WTC11 (cell line): Measurements from ENCODE around the gene GPRIN2.

Source experiments
- ATF2 ChIP-seq: sonication (generic); formaldehyde crosslinking; IDR thresholded peaks from 2 replicates; pipeline ENCODE4 v1.8.1; 2022; ENCODE audit warnings: low read depth, missing genetic modification reagents, borderline replicate concordance
- CBFB ChIP-seq: sonication (generic); formaldehyde crosslinking; IDR thresholded peaks from 2 replicates; pipeline ENCODE4 v1.8.1; 2022; ENCODE audit warnings: mild to moderate bottlenecking, low read depth, missing genetic modification reagents
- EMX1 ChIP-seq: fragments of 250-450 bp; sonication (Bioruptor Pico); IDR thresholded peaks from 2 replicates; pipeline ENCODE4 v1.8.0; 2021; ENCODE audit warnings: mild to moderate bottlenecking
- MAX ChIP-seq: sonication (generic); formaldehyde crosslinking; IDR thresholded peaks from 2 replicates; pipeline ENCODE4 v1.8.0; 2022; ENCODE audit warnings: mild to moderate bottlenecking, missing genetic modification reagents
- SP1 ChIP-seq: sonication (generic); formaldehyde crosslinking; conservative IDR thresholded peaks from 2 replicates; pipeline ENCODE4 v1.8.1; 2022; ENCODE audit warnings: missing genetic modification reagents
- ZNF263 ChIP-seq: sonication (generic); formaldehyde crosslinking; IDR thresholded peaks from 2 replicates; pipeline ENCODE4 v1.8.1; 2022; ENCODE audit warnings: low read depth, mild to moderate bottlenecking, moderate library complexity, missing genetic modification reagents
- TF ChIP-seq, protein P1 (sequence below): fragments of 200-600 bp; IDR thresholded peaks from 2 replicates; pipeline ENCODE4 v1.8.0; 2022; ENCODE audit warnings: antibody characterized with exemption

- TF ChIP-seq, protein P1, sequence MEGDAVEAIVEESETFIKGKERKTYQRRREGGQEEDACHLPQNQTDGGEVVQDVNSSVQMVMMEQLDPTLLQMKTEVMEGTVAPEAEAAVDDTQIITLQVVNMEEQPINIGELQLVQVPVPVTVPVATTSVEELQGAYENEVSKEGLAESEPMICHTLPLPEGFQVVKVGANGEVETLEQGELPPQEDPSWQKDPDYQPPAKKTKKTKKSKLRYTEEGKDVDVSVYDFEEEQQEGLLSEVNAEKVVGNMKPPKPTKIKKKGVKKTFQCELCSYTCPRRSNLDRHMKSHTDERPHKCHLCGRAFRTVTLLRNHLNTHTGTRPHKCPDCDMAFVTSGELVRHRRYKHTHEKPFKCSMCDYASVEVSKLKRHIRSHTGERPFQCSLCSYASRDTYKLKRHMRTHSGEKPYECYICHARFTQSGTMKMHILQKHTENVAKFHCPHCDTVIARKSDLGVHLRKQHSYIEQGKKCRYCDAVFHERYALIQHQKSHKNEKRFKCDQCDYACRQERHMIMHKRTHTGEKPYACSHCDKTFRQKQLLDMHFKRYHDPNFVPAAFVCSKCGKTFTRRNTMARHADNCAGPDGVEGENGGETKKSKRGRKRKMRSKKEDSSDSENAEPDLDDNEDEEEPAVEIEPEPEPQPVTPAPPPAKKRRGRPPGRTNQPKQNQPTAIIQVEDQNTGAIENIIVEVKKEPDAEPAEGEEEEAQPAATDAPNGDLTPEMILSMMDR, result no peak
- TF ChIP-seq CBFB (CRISPR knock-in tag) (no peak), ATF2 (CRISPR knock-in tag) (no peak), ZNF263 (CRISPR knock-in tag) (no peak), SP1 (CRISPR knock-in tag) (no peak), EMX1 (CRISPR knock-in tag) (no peak), MAX (CRISPR knock-in tag) (no peak)
Measured at GRCh38 chr10:46538155-46538554, 18.3 kb downstream of the GPRIN2 start.
